Measurements from ENCODE around the gene NIPBL.

GRCh38 chr5:36950586-36951457 lies 74.3 kb downstream of the NIPBL start:
- no peak for TF ChIP-seq CHD2 (IDR thresholded peaks at IDR 0.05; ENCODE audit: borderline replicate concordance, low read depth, low read length)
- TF ChIP-seq IKZF1 (conservative IDR thresholded peaks at IDR 0.05) = no peak
- no peak for TF ChIP-seq CTCF (IDR thresholded peaks at IDR 0.05 in 2 of 3, conservative IDR thresholded peaks at IDR 0.05 in 1 of 3; ENCODE audit: control insufficient read depth in 2 of 3, extremely low read depth in 1 of 3, insufficient read depth in 1 of 3, low read depth in 3 of 3, low read length in 3 of 3)
- no peak for TF ChIP-seq FOS (IDR thresholded peaks at IDR 0.05; ENCODE audit: borderline replicate concordance, extremely low read depth, insufficient read length)
- TF ChIP-seq SRF (IDR thresholded peaks at IDR 0.05; ENCODE audit: low read depth in 2 of 2, low read length in 2 of 2) = no peak
- no peak for TF ChIP-seq EZH2 (IDR thresholded peaks at IDR 0.05; ENCODE audit: borderline replicate concordance, control insufficient read depth, low read depth, low read length)
- no peak for TF ChIP-seq ETV6 (conservative IDR thresholded peaks at IDR 0.05 in 1 of 2, IDR thresholded peaks at IDR 0.05 in 1 of 2; ENCODE audit: borderline replicate concordance in 1 of 2, low read depth in 1 of 2)
